DOHH2 (cell line): ENCODE results near the gene VAT1.

Experiments used
- H3F3A ChIP-seq: fragments of 200-600 bp; sonication (generic), shearing (Covaris generic); 2 replicates; pipeline ENCODE4 v1.6.0; 2016; ENCODE audit warnings: antibody characterized with exemption, mild to moderate bottlenecking; ENCODE audit not compliant: control insufficient read depth, insufficient read depth
- H3K27ac ChIP-seq: fragments of 200-600 bp; sonication (generic); 2 replicates; pipeline ENCODE4 v1.5.1; 2014; ENCODE audit warnings: low read depth, mild to moderate bottlenecking, low read length, moderate library complexity
- H3K27me3 ChIP-seq: fragments of 200-600 bp; sonication (generic); 2 replicates; pipeline ENCODE4 v1.6.1; 2014; ENCODE audit warnings: mild to moderate bottlenecking, low read length, mixed read lengths; ENCODE audit not compliant: control insufficient read depth
- H3K36me3 ChIP-seq: fragments of 200-600 bp; sonication (generic); 2 replicates; pipeline ENCODE4 v1.6.1; 2014; ENCODE audit warnings: mild to moderate bottlenecking, low read length, moderate library complexity, mixed read lengths; ENCODE audit not compliant: control insufficient read depth
- H3K4me1 ChIP-seq: fragments of 200-600 bp; sonication (generic); 2 replicates; pipeline ENCODE4 v1.6.1; 2014; ENCODE audit warnings: mild to moderate bottlenecking, low read length, mixed read lengths; ENCODE audit not compliant: control insufficient read depth
- H3K4me2 ChIP-seq: fragments of 200-600 bp; sonication (generic); 2 replicates; pipeline ENCODE4 v1.6.0; 2014; ENCODE audit warnings: mild to moderate bottlenecking, low read length, moderate library complexity
- H3K4me3 ChIP-seq: fragments of 200-600 bp; sonication (generic); 2 replicates; pipeline ENCODE4 v1.5.1; 2014; ENCODE audit warnings: mild to moderate bottlenecking, low read length, mixed read lengths
- H3K79me2 ChIP-seq: fragments of 200-600 bp; sonication (generic); 2 replicates; pipeline ENCODE4 v1.6.1; 2014; ENCODE audit warnings: mild to moderate bottlenecking, low read length, mixed read lengths; ENCODE audit not compliant: control insufficient read depth
- H3K9me2 ChIP-seq: fragments of 200-600 bp; sonication (generic); replicated peaks from 2 replicates; pipeline ENCODE4 v1.6.1; 2014; ENCODE audit warnings: mild to moderate bottlenecking, low read length, mixed read lengths; ENCODE audit not compliant: control insufficient read depth
- H3K9me3 ChIP-seq: fragments of 200-600 bp; sonication (generic); 2 replicates; pipeline ENCODE4 v1.6.1; 2014; ENCODE audit warnings: antibody characterized with exemption, low read length, mixed read lengths; ENCODE audit not compliant: control insufficient read depth, insufficient read depth
- H4K20me1 ChIP-seq: fragments of 200-600 bp; sonication (generic); 2 replicates; pipeline ENCODE4 v1.6.0; 2014; ENCODE audit warnings: low read depth, mild to moderate bottlenecking, antibody characterized with exemption, low read length, moderate library complexity; ENCODE audit not compliant: control insufficient read depth, insufficient read depth
- CTCF ChIP-seq: fragments of 200-600 bp; sonication (generic); IDR thresholded peaks from one replicate; pipeline ENCODE4 v1.5.1; 2014; ENCODE audit warnings: antibody characterized with exemption, mild to moderate bottlenecking, low read depth, low read length; ENCODE audit not compliant: poor library complexity, severe bottlenecking
- EZH2phosphoT487 ChIP-seq: fragments of 200-600 bp; sonication (generic); IDR thresholded peaks from 2 replicates; pipeline ENCODE4 v1.6.1; 2017; ENCODE audit warnings: borderline replicate concordance, mild to moderate bottlenecking, antibody characterized with exemption, low read length, moderate library complexity, mixed read lengths

The VAT1 gene

GRCh38 chr17:43019418-43019817 is 2.8 kb downstream of the VAT1 start:
- no peak for TF ChIP-seq CTCF
- no peak for TF ChIP-seq EZH2phosphoT487
- H3K4me1 ChIP-seq: peaks cover 11% of the 10 kb centered on the region
- H4K20me1 ChIP-seq: no peaks in the 10 kb centered on the region
- H3F3A ChIP-seq: peaks cover 5% of the 10 kb centered on the region
- H3K4me3 ChIP-seq: no peak overlapping the region
- no peak overlapping the region for H3K27ac ChIP-seq
- H3K27me3 ChIP-seq: peaks cover under 1% of the 10 kb centered on the region; the same call in 1 of the 2 replicates
- H3K9me3 ChIP-seq: no peaks in the 10 kb centered on the region
- no peaks in the 10 kb centered on the region for H3K36me3 ChIP-seq
- H3K9me2 ChIP-seq: no peaks in the 10 kb centered on the region
- H3K79me2 ChIP-seq: no peaks in the 10 kb centered on the region
- H3K4me2 ChIP-seq: no peak overlapping the region

- no peaks in the 10 kb centered on the region for H3K79me2 ChIP-seq
- H3K36me3 ChIP-seq: no peaks in the 10 kb centered on the region
- H3K4me3 ChIP-seq: no peak overlapping the region
- no peaks in the 10 kb centered on the region for H4K20me1 ChIP-seq
- H3K4me2 ChIP-seq: no peak overlapping the region
- peaks cover 5% of the 10 kb centered on the region for H3F3A ChIP-seq
- no peak for TF ChIP-seq CTCF
- TF ChIP-seq EZH2phosphoT487: no peak
- no peaks in the 10 kb centered on the region for H3K9me3 ChIP-seq
- H3K27ac ChIP-seq: no peak overlapping the region
- no peaks in the 10 kb centered on the region for H3K9me2 ChIP-seq
- H3K4me1 ChIP-seq: peaks cover 8% of the 10 kb centered on the region
- no peaks in the 10 kb centered on the region for H3K27me3 ChIP-seq
These were observed 3.3 kb downstream of the VAT1 start for GRCh38 chr17:43018932-43019331.

- TF ChIP-seq EZH2phosphoT487 (no peak), CTCF (no peak)
- H3K9me2 ChIP-seq: no peaks in the 10 kb centered on the region
- H3K4me2 ChIP-seq: no peak overlapping the region
- H3K27ac ChIP-seq: no peak overlapping the region
- no peak overlapping the region for H3K4me3 ChIP-seq
- H4K20me1 ChIP-seq: no peaks in the 10 kb centered on the region
- peaks cover 5% of the 10 kb centered on the region for H3K4me1 ChIP-seq
- H3K36me3 ChIP-seq: no peaks in the 10 kb centered on the region
- H3F3A ChIP-seq: no peaks in the 10 kb centered on the region; the same call in 1 of the 2 replicates
- no peaks in the 10 kb centered on the region for H3K79me2 ChIP-seq
- H3K9me3 ChIP-seq: no peaks in the 10 kb centered on the region
- H3K27me3 ChIP-seq: no peaks in the 10 kb centered on the region
These were observed 4.0 kb downstream of the VAT1 start for GRCh38 chr17:43018008-43018853.
